Measurements from ENCODE around the gene POLE4.

The POLE4 gene, protein sequence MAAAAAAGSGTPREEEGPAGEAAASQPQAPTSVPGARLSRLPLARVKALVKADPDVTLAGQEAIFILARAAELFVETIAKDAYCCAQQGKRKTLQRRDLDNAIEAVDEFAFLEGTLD

DNA sequence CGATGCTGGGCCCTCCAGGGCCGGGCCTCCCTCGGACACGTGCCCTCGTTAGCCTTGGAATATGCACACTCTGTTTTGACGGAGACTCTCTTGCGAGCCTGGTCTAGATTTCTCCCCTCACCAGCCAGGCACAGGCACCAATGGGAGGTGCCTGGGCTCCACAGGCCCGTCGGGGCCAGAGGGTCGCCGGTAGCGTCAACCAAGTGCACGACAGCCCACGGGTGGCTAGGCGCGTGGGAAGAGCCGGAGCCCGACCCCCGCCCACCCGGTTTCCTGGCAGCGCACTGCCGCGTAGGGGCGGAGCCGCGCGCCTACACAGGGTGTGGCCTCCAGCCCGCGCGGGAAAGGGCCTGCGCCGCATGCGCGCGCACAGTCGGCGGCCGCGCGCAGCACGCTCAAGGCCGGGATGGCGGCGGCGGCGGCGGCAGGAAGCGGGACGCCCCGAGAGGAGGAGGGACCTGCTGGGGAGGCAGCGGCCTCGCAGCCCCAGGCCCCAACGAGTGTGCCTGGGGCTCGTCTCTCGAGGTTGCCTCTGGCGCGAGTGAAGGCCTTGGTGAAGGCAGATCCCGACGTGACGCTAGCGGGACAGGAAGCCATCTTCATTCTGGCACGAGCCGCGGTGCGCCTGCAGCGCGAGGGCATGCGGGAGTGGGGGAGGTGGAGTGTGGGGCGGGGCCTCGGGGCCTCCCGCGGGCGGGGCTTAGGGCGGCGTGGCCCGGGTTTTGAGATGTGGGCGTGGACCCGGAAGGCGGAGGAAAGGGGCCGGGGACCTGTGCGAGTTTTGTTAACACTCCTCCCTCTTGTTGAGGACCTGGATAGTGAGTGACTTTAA, at the start of gene POLE4:
POLE4 (plus strand) TSS at position 370 of the 832 bp plus-strand sequence; CDS start at position 407, 37 bp downstream.
- peak; percentile 81 to 93 (median 85) for DNase-seq (ENCODE audit: low read depth in 3 of 3, low spot score in 1 of 3)

DNA sequence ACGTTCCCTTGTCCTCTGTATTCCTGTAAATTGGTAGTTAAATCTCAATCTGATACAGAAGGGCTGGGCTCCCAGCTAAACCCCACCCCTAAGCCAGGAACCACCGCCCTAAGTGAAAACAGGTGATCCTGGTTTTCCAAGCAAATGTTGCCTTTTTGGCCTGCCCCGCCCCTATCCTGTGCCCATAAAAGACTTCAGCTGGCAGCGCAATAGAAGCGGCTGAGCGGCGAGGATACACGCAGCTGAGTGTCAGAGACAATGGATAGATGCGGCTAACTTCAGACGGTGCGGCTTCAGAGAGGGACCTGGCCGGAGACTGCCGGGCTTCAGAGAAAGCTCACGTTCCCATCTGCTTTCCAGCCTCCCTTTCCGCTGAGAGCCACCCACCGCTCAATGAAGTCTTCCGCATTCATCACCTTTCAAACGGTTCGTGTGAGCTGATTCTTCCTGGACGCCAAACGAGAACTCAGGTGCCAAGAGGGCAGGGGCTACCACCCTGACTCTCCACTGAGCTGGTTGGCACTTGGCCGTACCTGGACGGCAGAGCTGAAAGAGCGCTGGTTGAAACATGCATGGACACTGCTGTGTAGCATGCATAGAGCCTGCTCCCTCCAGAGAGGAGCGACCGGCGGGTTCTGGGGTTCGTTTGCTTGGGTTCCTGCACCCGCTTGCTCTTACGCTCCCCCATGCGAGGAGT, 49.5 kb upstream of the POLE4 start:
- no peak for DNase-seq (ENCODE audit: low read depth in 3 of 3, low spot score in 1 of 3)

GRCh38 chr2:74910245-74910644, 48.2 kb upstream of the POLE4 start:
- no peak for DNase-seq (ENCODE audit: low read depth in 3 of 3, low spot score in 1 of 3)

DNA sequence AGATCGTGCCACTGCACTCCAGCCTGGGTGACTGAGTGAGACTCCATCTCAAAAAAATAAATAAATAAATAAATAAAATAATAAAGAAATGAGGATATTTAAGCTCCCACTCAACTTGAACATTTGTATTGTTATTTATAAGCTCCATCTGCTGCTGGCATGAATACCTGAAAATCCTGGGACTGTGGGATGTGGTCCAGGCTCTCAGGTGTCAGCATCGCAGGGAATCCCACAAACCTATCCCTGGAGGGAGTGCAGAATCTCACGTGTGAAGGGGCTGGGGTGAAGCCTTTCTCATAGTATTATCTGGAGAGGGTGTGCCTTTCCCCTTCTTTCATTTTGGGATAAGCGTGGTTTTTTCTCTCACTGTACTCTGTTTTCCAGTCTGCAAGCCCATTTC, 47.4 kb upstream of the POLE4 start:
- DNase-seq (ENCODE audit: low read depth in 3 of 3, low spot score in 1 of 3) = no peak

- DNase-seq (ENCODE audit: low read depth in 3 of 3, low spot score in 1 of 3) = no peak
These were observed 42.7 kb upstream of the POLE4 start for GRCh38 chr2:74915743-74916142.

DNA sequence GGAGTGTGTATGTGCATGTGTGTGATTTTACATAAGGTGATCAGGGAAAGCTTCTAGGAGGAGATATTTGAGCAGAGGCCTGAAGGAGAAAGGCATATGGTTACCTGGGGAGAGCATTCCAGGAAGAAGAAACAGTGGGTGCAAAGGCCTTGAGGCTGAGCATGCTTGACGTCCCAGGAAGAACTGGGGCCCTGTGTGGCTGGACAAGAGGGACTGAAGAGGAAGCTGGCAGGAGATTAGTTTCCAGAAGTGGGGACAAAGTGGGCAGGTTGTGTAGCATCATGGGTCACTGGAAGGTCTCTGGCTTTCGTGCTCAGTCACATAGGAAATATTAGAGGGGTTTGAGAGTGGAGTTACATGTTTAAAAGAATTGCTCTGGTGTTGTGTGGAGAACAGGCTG, 42.0 kb upstream of the POLE4 start:
- no peak for DNase-seq (ENCODE audit: low read depth in 3 of 3, low spot score in 1 of 3)

DNA sequence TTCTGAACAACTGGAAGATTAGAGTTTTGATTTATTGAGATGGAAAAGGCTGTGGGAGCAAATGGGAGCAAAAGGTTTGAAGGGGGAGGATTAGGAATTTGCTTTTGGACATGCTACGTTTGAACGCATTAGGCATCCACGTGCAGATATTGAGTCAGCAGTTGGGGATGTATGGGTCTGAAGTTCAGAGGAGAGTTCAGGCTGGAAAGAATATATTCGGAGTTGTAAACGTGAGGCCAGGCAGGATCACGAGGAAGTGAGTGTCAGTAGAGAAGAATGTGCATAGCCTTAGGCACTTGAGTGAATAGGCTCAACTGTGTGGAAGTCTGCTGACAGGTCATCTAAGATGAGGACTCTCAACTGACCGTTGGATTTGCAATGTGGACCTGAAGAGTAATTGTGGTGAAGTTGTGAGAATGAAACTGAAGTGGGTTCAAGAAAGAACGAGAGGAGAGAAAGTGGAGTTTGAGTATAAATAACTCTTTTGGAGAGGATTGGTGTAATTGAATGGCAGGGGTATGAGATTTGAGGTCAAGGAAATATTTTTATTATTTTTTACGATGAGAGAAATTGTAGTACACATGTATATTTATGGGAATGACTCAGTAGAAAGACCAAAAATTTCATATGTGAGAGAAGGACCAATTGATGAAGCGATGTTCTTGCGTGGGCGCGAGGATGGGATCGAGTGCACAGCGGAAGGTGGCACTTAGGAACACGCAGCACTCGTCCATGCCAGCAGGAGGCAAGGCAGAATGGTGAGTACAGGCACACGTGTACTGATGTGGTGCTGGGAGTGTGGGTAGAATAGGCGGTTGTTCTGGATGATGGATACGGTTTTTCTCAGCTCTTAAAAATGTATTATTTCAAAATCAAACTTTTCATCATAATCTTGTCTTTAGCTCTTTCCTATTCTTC, 40.5 kb upstream of the POLE4 start:
- no peak for DNase-seq (ENCODE audit: low read depth in 3 of 3, low spot score in 1 of 3)

- peak; percentile 28 to 70 (median 51) for DNase-seq (ENCODE audit: low read depth in 3 of 3, low spot score in 1 of 3)
These were observed 38.6 kb upstream of the POLE4 start for GRCh38 chr2:74919827-74920226.

- no peak for DNase-seq (ENCODE audit: low read depth in 3 of 3, low spot score in 1 of 3)
These were observed 37.2 kb upstream of the POLE4 start for GRCh38 chr2:74921236-74921736.

- DNase-seq (ENCODE audit: low read depth in 3 of 3, low spot score in 1 of 3) = no peak
These were observed 35.7 kb upstream of the POLE4 start for GRCh38 chr2:74922592-74923227.

DNA sequence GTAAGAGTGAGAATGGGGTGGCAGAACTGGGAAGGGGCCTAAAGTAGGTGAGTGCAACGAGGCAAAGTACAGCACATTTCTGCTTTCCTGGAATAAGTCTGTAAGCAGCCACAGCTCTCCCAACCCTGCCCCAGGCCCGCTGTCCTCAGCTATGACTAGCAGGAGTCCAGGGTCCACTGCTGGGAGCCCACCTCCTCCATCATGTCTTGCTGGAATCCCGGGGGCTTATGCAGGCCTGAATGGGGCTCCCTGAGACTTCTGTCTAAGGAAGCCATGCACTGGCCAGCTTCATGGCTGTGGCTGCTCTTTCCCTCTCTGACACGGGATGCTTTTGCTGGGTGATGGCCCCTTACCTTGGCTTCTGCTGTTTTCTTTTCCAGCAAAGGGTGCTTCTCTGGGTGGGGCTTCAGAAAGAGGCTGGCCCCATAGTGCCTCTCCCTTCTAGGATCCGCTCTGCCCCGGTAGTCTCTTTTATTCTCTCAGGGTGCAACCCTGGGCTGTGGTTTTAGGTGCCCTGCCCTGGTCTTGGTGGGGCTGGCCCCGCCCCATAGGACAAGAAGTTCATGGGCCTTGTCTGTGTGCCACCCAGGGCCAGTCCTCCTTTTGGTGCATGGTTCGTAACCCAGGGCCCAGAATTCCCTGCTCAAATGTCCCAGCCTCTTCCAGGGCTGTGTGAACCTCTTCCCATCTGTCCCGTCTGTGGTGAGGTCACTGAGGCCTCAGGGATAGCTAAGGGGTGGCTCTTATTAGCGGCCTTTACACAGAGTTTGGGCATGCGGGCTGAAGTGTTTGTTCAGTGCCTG, 33.8 kb upstream of the POLE4 start:
- DNase-seq (ENCODE audit: low read depth in 3 of 3, low spot score in 1 of 3) = no peak

GRCh38 chr2:74925361-74925786, 33.1 kb upstream of the POLE4 start:
- DNase-seq (ENCODE audit: low read depth in 3 of 3, low spot score in 1 of 3) = no peak

- DNase-seq (ENCODE audit: low read depth in 3 of 3, low spot score in 1 of 3) = no peak
These were observed 30.8 kb upstream of the POLE4 start for GRCh38 chr2:74927621-74928020.

DNA sequence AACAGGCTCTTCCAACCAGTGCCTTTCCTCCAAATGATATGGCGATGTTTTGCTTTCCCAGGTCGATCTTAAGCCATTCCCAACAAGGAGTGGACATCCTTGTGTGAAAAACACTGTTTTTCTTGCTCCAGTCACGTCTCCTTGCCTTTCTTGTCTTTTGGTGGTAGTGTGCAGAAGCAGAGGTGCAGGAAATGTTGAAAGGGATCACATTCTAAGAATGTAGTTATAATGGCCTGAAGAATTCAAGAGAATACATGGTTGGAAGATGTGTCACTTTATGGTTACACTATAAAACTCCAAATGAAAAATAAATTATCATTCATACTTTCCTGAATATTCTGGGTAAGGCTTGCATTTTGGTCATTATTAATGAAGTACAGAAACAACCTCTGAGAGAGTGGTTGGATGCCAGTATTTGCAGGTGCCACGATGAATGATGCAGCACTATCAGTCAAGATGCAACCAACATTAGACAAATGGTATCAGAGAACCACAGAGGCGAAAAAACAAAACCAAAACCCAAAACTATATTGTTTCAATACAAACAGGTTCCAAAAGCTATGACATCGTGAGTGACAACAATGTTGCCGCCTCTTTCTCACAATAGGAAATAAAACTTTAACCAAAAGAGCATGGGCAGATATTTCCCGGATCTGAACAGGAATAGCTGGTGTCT, 27.5 kb upstream of the POLE4 start:
- DNase-seq (ENCODE audit: low read depth in 3 of 3, low spot score in 1 of 3) = no peak

DNA sequence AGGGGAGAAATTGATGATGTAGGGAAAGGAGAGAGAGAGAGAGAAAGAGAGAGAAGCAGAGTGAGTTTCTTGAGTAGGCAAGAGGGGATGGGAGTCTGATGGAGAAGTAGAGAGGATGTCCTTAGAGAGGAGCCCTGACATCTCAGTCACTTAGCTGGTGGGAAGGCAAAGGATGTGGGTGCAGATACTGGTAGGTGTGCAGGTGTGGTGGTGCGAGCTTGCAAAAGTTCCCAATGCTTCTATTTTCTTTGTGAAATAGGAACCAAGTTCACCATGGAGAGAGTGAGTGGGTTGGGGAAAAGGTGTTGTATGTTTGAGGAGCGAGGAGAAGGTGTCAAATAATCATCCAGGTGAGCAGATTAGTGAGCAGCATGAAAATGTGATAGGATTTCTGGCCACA, 26.5 kb upstream of the POLE4 start:
- DNase-seq (ENCODE audit: low read depth in 3 of 3, low spot score in 1 of 3) = no peak

DNA sequence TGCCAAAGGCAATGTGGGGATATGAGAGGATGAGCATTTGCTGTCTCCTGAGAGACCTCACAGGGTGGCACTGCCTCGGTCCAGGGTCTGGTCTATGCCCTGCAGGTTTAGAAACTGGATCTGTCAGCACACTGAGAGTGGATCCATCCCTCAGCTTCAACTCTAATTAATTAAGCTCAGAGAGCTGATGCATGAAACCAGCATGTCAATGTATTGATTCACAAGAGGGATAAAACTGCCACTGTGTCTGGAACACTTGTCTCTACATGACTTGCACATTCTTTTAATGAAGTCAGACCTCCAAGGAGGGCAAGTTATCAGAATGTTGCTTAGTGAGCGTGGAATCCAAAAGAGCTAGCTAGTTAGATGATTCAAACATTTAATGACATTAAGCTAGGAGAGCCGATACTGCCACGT, 22.5 kb upstream of the POLE4 start:
- no peak for DNase-seq (ENCODE audit: low read depth in 3 of 3, low spot score in 1 of 3)

DNA sequence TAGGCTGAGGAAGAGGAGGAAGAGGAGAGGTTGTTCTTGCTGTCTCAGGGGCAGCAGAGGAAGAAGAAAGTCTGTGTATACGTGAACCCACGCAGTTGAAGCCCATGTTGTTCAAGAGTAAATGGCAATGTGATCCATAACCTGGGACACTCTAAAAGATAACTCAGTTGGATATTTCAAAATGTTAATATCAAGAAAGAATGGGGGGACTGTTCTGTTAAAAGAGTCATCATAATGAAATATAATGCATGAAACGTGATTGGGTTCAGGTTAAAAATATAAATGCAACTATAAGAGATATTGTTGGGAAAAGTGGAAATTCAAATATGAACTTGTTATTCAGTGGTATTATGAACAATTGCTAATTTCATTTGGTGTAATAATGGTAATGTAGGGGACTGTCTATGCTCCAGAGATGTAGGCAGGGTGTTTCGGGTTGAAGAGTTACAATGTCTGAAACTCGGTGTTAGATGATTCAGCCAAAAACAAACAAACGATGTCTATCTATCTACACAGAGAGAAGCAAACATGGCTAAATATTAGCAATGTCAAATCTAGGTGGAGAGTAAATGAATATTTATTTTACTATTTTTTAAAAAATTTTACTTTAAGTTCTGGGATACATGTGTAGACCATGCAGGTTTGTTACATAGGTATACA, 21.1 kb upstream of the POLE4 start:
- no peak for DNase-seq (ENCODE audit: low read depth in 3 of 3, low spot score in 1 of 3)

DNA sequence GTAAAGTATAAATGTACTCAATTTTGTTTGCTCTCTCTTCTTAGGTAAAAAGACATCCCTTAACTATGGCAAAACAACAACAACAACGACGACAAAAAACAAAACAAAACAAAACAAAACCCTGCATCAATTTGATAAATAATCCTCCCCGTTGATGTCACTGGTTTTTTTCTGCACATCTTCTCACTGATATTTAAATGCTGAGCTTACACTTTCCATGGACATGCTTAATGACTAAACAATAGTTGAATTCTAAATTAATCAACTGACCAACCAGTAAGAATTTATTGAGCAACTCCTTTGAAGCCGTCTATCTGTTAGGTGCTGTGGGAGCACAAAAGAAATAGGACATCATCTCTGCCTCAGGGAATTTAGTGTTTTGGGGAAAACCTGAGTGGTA, 20.2 kb upstream of the POLE4 start:
- no peak for DNase-seq (ENCODE audit: low read depth in 3 of 3, low spot score in 1 of 3)
